SH-SY5Y (cell line): Measurements from ENCODE around the gene AIFM3.

Experiments
- GATA2 ChIP-seq: IDR thresholded peaks from 2 replicates; pipeline ENCODE4 v1.6.1; 2011; ENCODE audit warnings: mild to moderate bottlenecking, low read depth, low read length
- GATA3 ChIP-seq: IDR thresholded peaks from 2 replicates; pipeline ENCODE4 v1.6.1; 2011; ENCODE audit warnings: low read depth, mild to moderate bottlenecking, low read length, moderate library complexity

- TF ChIP-seq GATA2 (no peak), GATA3 (no peak)
These were observed 1.4 kb downstream of the AIFM3 start for GRCh38 chr22:20968281-20968977.
